OCI-LY3 (cell line): ENCODE data around the gene LRIT3.

Source experiments
- EZH2phosphoT487 ChIP-seq: fragments of 200-600 bp; shearing (Covaris generic); IDR thresholded peaks from 2 replicates; pipeline ENCODE4 v1.6.1; 2018; ENCODE audit warnings: antibody characterized with exemption, mixed run types, low read depth
- TF ChIP-seq, protein P1 (sequence below): fragments of 200-600, 300-600 bp; sonication (generic); IDR thresholded peaks from 2 replicates; pipeline ENCODE4 v1.5.1; 2014; ENCODE audit warnings: antibody characterized with exemption, low read length, low read depth

DNA sequence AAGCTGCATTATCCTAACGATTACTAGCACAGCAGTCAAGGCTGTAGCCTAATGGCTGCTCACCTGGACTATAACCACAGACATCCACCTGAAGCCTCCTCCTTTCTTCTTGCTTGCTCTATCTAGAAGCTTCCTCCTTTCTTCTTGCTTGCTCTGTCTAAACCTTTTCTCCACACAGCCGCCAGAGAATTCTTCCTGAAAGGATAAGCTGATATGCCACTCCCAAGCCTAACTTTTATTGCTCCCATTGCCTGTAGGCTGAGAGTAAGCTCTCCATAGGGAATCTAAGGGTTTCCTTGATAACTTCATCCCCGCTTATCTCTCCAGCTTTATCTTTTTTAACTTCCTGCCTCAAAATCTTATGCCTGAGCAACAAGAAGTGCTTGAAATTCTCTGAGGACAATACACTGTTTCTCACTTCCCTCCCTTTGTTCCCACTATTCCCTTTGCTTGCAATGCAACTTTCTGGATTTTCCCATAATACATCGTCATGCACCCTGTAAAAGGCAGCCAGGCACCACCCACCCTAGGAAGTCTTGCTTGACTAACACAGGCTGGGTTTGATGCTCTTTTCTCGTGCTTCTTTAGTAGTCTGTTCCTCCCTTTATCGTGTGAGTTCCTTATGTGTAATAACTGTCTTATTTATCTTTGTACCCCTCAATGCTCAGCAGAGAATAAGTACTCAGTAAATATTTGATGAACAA lies 1.4 kb upstream of the LRIT3 start:
- TF ChIP-seq, protein P1, sequence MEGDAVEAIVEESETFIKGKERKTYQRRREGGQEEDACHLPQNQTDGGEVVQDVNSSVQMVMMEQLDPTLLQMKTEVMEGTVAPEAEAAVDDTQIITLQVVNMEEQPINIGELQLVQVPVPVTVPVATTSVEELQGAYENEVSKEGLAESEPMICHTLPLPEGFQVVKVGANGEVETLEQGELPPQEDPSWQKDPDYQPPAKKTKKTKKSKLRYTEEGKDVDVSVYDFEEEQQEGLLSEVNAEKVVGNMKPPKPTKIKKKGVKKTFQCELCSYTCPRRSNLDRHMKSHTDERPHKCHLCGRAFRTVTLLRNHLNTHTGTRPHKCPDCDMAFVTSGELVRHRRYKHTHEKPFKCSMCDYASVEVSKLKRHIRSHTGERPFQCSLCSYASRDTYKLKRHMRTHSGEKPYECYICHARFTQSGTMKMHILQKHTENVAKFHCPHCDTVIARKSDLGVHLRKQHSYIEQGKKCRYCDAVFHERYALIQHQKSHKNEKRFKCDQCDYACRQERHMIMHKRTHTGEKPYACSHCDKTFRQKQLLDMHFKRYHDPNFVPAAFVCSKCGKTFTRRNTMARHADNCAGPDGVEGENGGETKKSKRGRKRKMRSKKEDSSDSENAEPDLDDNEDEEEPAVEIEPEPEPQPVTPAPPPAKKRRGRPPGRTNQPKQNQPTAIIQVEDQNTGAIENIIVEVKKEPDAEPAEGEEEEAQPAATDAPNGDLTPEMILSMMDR, result no peak
- no peak for TF ChIP-seq EZH2phosphoT487
